ENCODE data around the gene DPP4.
"Not testable (repeated sequence)": the region's sequence is repeated elsewhere in the genome, so short reads cannot be mapped to it uniquely, and the experiment has no call there.

Gene DPP4

GRCh38 chr2:161983331-161983651, 90.7 kb downstream of the DPP4 start:
- DNase-seq, result no peak

GRCh38 chr2:161982548-161983330, 91.3 kb downstream of the DPP4 start:
- DNase-seq, result no peak

DNA sequence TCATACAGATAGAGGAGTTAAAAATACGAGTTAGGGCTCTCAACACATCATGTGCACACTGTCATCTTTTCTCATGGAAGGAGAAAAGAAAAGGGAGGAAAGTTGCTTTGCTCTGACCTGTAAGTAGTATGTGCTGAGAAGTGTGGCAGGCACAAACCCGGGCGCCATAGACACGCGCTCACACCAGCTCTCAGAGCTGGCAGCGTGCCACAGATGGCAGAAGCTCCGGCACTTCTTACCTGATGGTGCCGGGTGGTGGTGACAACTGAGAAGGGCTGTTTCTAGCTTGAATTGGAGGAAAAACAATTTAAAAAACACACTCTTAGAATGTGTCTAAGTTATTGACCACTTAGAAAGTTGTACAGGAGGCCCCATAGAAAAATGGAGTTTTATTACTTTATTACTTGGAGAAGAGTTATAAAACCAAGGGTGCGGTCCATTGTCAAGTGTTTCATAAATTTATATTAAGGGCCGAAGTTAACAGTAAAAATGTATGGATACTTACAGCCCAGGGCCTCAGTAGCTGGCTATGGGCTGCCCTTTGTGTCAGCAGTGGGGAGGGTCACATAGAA, 92.2 kb downstream of the DPP4 start:
- DNase-seq, result no peak

DNA sequence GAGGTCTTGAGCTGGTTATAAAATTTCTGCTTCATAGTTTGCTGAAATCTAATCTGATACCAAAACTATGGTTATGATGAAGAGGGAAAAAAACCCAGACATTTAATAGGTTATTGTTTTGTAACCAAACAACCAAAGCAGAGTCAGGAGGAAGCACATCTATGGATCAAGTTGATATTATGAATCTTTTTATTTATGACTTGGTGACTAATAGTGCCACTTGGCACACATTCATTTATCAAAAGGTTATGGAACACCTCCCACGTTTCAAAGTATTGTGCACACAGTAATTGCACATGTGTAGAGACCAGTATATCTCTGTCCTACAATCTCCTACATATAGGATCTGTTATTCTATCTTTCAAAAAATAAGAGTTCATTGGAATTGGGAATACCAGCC, 93.0 kb downstream of the DPP4 start:
- DNase-seq, result no peak

- DNase-seq, result no peak
Measured at GRCh38 chr2:161979490-161979889, 94.5 kb downstream of the DPP4 start.

GRCh38 chr2:161977926-161978325, 96.1 kb downstream of the DPP4 start:
- DNase-seq, result not testable (repeated sequence)

GRCh38 chr2:161976917-161977316, 97.1 kb downstream of the DPP4 start:
- DNase-seq, result no peak

DNA sequence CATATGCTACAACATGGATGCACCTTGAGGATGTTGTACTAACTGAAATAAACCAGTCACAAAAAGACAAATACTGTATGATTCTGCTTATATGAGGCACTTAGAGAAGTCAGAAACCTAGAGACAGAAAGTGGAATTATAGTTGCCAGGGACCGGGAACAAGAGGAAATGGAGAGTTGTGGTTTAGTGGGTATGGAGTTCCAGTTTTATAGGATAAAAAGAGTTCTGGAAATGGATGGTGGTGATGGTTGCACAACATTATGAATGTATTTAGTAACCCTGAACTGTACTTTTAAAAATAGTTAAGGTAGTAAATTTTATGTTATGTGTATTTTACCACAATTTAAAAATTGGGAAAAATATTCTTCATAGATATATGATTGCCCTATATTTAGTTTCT, 97.7 kb downstream of the DPP4 start:
- DNase-seq, result no peak

DNA sequence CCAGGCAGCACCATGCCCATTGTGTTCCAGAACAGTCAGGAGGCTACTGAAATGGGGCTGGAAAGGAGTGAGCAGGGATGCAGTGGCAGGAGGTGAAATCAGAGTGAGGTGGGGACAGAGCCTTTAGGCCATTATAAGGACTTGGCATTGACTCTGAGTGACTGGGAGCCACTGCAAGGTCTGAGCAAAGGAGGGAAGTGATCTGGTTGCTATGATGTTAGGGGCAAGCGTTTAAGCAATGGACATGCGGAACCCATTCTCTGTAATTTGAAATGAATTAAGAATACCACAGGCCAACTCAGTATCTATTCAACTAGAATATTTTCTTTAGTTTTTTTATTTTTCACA, 98.2 kb downstream of the DPP4 start:
- DNase-seq, result no peak

- no peak for DNase-seq
Measured at GRCh38 chr2:161975062-161975812, 98.8 kb downstream of the DPP4 start.

GRCh38 chr2:161974461-161974860, 99.6 kb downstream of the DPP4 start:
- DNase-seq, result no peak

DNA sequence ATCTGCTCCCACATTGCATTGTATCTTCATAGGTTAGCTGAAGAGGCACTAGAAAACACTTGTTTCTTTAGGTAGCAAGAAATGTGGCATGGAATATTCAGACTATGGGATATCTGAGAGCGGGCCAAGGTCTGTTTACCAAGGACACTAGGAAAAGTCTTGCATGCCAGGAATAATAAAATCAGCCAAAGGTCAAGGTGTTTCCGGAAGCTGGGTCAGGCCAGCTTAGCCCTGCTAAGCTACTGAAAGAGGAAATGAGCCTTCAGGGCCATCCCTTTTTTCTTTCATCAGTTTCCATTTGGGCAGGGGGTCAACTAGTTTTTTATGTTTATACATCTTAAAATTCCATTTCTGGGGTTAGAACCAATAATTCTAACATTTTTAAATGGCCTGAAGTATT, 101.1 kb downstream of the DPP4 start:
- DNase-seq, result no peak

- no peak for DNase-seq
Measured at GRCh38 chr2:161972232-161972631, 101.8 kb downstream of the DPP4 start.

- no peak for DNase-seq
Measured at GRCh38 chr2:161971551-161971950, 102.5 kb downstream of the DPP4 start.

DNA sequence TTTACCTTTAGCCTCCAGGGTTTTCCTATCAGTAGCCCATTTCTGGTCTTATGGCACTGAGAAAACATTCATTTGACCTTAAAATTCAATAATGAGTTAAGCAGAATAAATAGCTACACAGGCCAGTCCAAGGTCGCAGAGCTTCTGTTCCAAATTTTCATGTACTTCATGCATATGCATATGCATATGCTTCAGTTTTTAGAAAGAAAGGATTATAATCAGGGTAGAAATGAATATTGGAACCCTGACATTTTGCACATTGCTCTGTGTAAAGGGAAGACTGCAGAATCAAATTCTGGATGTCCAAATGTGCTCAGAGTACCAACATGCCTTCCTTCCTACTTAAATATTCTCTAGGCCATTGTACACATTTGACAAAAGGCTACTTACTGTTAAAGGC, 104.9 kb downstream of the DPP4 start:
- DNase-seq, result no peak

GRCh38 chr2:161965994-161966393, 108.0 kb downstream of the DPP4 start:
- no peak for DNase-seq

GRCh38 chr2:161964160-161964559, 109.9 kb downstream of the DPP4 start:
- DNase-seq, result no peak

- no peak for DNase-seq
Measured at GRCh38 chr2:161962160-161962559, 111.9 kb downstream of the DPP4 start.

GRCh38 chr2:161961061-161961460, 113.0 kb downstream of the DPP4 start:
- no peak for DNase-seq

DNA sequence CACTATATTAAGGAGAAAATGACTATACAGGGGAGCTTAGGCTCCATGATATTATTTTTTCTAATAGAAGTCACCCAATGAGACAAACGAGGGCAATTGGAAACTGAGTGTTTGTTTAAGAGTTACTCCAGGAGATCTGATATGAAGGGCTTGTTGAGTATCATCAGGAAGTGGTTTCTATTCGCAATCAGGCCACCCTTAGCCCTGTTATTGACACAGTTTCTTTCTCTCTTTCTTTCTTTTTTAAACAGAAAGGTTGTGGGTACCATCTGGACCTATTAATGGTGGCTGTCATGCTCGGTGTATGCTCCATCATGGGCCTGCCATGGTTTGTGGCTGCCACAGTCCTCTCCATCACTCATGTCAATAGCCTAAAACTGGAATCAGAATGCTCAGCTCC, 117.3 kb downstream of the DPP4 start:
- DNase-seq, result no peak

DNA sequence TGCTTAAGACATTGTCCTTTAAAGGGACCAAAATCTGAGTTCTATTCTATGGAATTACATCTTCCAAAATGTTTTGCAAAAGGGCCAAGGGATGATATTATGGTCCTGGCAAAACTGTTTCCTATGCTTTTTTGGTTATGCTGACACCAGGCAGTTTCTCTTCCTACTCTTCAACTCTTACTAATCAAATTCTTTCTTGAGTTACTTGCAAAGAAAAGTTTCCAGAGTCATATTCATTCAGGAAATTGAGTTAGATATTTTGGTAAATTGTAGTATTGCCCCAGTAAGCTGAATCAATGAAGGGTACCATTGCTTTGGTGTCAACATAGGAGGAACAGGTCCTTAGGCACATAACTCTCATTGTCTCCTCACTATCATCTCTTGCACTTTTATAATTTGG, 118.8 kb downstream of the DPP4 start:
- no peak for DNase-seq

DNA sequence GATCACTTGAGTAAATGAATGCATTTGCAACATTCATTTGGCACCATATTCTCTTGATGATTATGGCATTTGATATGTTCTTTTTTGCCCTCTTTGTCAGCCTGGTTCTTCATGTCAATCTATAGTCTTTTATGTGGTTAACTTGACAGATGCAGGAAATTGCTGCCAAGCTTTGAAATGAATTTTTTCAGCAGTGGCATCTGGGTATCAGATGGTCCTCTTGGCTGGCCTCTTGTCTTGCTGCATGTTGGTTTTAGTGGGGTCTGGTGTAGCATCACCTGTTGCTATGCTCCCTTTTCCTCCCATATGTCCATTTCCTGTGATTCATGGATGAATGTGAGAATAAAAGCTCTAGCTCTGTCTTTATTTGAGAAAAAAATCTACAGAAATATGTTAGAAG, 119.9 kb downstream of the DPP4 start:
- no peak for DNase-seq

DNA sequence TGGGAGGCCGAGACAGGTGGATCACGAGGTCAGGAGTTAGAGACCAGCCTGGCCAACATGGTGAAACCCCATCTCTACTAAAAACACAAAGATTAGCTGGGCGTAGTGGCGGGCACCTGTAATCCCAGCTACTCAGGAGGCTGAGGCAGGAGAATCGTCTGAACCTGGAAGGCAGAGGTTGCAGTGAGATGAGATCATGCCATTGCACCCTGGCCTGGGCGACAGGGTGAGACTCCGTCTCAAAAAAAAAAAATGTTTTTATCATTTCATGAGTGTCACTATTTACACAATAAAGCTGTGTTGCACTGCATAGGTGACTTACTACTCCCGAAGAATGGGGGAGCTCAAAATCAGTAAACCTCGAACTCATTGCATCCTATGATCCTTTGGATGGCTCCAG, 120.6 kb downstream of the DPP4 start:
- not testable (repeated sequence) for DNase-seq

DNA sequence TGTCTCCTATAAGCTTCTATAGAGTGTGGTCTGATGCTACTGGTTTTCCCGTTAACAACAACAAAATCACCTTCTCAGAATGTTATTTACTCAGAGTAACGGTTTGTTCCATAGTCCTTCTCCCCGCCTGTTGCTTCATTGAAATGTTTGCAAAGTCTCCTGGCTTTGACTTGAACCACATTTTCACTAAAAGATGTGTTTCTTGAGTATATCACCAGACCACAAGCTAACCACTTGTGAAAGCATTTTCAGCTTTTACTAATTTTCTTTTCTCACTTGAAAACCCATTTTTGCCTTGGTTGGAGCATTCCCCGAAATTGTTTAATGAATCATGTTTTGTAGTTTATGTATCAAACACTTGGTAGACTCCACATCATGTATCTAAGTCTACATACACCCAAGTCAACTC, 121.2 kb downstream of the DPP4 start:
- DNase-seq, result no peak
